GM10248 (cell line): ENCODE measurements around the gene DAB2IP.
A peak's percentile ranks its signal among the peaks of the same experiment; 100 is the strongest.

Source experiments
- CTCF ChIA-PET: fragments of 300-600 bp; sonication (Branson Sonifier 250); formaldehyde crosslinking; extraction: SDS; loops from one replicate; lab custom pipeline; 2021; ENCODE audit warnings: antibody characterized with exemption; lab: Yijun Ruan, JAX
- POLR2A ChIA-PET: fragments of 350-650 bp; sonication (Branson Sonifier 250); formaldehyde crosslinking; extraction: SDS; loops from one replicate; lab custom pipeline; 2020; ENCODE audit warnings: antibody characterized with exemption; lab: Yijun Ruan, JAX
- DNase-seq: peaks from one replicate; pipeline ENCODE4 v3.0.0; 2012; ENCODE audit errors: extremely low spot score
- TF ChIP-seq, protein P1 (sequence below): IDR thresholded peaks from 2 replicates; pipeline ENCODE4 v1.5.1; 2012; ENCODE audit warnings: mild to moderate bottlenecking, low read depth; ENCODE audit errors: extremely low read depth, missing control alignments, control extremely low read depth

The DAB2IP gene

DNA sequence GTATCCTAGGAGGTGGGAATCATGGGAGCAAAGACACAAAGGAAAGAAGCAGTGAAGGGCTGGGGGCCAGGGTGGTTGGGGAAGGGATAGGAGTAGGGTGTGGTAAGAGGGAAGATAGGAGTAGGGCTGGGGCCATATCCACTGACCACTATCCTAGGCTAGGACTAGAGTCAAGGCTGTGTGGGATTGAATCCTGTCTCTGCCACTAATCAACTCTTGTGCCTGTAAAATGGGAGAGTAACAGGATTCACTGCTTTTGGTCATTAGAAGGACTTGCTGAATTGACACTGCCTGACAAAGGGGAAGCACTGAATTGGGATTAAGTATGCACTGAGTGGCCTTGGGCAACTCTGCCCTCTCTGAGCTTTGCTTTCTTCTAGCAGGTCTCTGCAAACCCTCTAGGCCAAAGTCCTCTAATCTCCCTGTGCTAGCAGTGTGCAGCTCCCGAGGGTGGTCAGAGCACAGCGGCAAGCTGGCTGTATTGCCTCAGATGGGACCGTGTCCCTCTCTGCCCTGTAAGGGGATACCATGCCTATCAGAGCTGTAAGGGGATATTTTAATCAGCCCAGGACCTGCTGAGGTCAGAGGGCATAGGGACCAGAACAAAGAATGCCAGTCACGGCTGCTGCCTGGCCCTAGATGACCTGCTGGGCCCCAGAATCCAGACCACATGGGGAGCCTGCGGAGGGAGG, 12.4 kb upstream of the DAB2IP start:
- no peak for DNase-seq
- TF ChIP-seq, protein P1, sequence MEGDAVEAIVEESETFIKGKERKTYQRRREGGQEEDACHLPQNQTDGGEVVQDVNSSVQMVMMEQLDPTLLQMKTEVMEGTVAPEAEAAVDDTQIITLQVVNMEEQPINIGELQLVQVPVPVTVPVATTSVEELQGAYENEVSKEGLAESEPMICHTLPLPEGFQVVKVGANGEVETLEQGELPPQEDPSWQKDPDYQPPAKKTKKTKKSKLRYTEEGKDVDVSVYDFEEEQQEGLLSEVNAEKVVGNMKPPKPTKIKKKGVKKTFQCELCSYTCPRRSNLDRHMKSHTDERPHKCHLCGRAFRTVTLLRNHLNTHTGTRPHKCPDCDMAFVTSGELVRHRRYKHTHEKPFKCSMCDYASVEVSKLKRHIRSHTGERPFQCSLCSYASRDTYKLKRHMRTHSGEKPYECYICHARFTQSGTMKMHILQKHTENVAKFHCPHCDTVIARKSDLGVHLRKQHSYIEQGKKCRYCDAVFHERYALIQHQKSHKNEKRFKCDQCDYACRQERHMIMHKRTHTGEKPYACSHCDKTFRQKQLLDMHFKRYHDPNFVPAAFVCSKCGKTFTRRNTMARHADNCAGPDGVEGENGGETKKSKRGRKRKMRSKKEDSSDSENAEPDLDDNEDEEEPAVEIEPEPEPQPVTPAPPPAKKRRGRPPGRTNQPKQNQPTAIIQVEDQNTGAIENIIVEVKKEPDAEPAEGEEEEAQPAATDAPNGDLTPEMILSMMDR = no peak
- POLR2A ChIA-PET = no interaction called here
- CTCF ChIA-PET = interaction anchor here (1.0 to 2.3 kb wide), 2 partner anchors 57 to 93 kb away, joined by 3 to 4 read pairs; no protein-coding TSS in a partner anchor

DNA sequence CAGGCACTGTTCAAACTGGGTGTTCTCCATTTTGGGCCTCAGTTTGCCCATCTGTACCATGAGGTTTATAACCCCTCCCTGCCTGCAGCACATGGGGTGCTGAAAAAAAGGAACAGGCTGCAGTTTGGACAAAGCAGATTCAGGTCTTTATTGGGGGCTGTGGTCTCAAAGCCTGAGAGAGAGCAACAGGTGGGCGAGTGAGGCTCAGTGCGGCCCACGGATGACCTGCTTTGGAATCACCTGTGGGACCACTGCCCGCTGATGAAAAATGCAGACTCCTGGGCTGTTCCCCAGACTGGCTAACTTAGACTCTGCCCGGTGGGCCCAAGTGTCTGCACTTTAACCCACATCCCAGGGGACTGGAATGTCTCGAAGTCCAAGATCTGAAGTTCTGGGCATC, 11.8 kb upstream of the DAB2IP start:
- ChIA-PET POLR2A (no interaction called here), CTCF (interaction anchor here (1.0 to 2.3 kb wide), 3 partner anchors 17 to 94 kb away, joined by 3 to 4 read pairs (median 4); no protein-coding TSS in a partner anchor)
- TF ChIP-seq, protein P1 = no peak
- no peak for DNase-seq

DNA sequence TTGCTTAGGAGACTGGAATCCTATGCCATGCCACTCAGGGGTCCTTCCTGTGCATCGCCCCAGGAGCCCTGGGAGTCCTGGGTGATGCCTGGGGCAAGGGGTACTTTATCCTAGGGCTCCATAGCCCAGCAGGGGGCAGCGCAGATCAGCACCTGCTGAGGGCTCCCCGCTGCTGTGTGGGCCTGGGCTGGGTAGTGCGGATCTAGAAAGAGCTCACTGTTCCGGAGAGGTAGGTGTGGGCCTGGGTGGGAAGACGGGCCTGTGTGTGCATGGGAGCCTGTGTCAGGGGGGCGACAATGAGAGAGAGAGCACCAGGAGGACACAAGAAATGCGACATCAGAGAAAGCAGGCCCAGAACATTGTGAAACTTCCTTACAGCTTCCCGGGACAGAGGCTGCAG, 11.4 kb upstream of the DAB2IP start:
- TF ChIP-seq, protein P1 = peak; percentile 23
- DNase-seq = peak; percentile 53

DNA sequence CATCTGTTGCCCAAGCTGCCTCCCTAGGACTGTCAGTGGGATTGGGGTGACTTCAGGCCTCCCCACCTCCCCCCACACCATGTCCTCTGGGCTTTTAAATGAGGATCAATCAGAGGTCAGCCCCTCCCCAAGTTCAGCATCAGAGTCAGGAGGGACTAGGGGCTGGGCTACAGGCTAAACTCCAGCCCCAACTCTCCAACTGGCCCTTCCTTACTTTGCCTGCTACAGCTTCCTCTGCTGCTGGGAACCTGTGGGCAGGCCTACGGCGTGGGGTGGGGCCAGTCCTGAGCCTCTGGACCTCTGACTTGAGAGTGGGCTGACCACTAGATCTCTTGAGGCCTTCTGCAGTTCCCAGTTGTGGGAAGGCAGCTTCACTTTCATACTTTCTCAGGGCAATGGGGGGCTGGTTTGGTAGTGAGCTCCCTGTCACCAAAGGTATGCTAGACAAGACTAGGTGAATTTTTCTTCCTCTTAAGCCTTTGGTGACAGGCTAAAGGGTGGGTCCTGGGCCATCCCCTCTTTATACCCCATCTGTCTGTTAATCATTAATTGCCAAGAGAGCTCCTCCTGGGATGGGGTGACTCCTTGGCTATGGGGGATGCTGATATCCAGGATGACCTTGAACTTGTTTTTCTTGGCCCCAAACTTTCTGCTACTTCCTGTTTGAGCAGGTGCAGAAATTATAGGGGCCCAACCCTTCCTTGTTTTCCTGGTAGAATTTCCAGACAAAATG, 10.8 kb upstream of the DAB2IP start:
- POLR2A ChIA-PET = no interaction called here
- CTCF ChIA-PET = interaction anchor here (1.4 to 2.3 kb wide), 5 partner anchors 18 to 94 kb away, joined by 3 to 6 read pairs (median 4); no protein-coding TSS in a partner anchor
- TF ChIP-seq, protein P1 = no peak
- no peak for DNase-seq

More for the DNA sequence above, 11.4 kb upstream of the DAB2IP start:
- ChIA-PET POLR2A (no interaction called here), CTCF (interaction anchor here (1.5 to 2.3 kb wide), 4 partner anchors 17 to 56 kb away, joined by 3 to 6 read pairs (median 4); no protein-coding TSS in a partner anchor)

DNA sequence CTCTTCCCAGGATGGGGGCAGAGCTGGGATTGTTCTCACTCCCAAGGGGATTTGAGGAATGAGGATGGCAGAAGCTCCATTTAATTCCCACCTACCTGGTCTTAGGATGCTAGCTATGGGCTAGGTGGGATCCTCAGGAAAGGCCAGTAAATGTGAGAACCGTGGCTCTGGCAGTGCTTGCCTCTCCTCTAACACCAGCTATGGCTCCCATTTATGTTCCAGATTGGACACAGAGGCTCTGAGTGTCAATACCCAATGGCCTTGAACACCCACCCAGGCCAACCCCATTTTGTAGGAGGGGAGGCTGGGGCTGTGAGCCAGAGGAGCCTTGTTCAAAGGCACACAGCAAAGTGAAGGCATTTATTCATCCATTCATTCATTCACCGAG, 10.2 kb upstream of the DAB2IP start:
- no peak for DNase-seq
- CTCF ChIA-PET = interaction anchor here (1.4 to 2.3 kb wide), 5 partner anchors 18 to 95 kb away, joined by 3 to 6 read pairs (median 4); no protein-coding TSS in a partner anchor
- TF ChIP-seq, protein P1 = no peak
- POLR2A ChIA-PET = no interaction called here

DNA sequence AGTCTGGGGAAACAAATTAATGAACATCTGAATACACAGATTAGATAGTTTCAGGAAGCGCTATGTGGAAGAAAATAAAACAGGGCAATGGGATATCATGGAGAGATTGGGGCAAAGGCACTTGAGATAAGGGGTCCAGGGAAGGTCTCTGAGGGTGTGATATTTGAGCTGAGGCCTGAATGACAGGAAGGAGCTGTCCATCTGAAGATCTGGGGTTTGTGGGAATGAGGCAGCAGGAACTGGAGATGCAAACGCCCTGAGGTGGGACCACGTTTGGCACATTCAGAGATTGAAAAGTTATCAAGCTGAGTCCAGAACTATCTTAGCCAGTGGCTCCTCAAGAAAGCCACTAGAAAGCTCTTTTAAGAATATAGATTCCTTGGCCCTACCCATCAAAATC, 8.7 kb upstream of the DAB2IP start:
- CTCF ChIA-PET = no interaction called here
- POLR2A ChIA-PET = no interaction called here
- no peak for DNase-seq
- TF ChIP-seq, protein P1 = no peak
